ENCODE measurements around the gene MRPL54.

The MRPL54 gene

GRCh38 chr19:3732108-3732507 lies 30.4 kb upstream of the MRPL54 start:
- no peaks in the 10 kb centered on the region for H3K36me3 Mint-ChIP-seq
- peaks cover 11% of the 10 kb centered on the region for H3K27me3 Mint-ChIP-seq
- no peak for DNase-seq
- no peaks in the 10 kb centered on the region for H3K4me1 Mint-ChIP-seq
- CTCF ChIA-PET: no interaction called here
- H3K4me3 Mint-ChIP-seq: no peak overlapping the region
- no peak overlapping the region for H3K27ac Mint-ChIP-seq
- H3K9me3 Mint-ChIP-seq: no peaks in the 10 kb centered on the region

DNA sequence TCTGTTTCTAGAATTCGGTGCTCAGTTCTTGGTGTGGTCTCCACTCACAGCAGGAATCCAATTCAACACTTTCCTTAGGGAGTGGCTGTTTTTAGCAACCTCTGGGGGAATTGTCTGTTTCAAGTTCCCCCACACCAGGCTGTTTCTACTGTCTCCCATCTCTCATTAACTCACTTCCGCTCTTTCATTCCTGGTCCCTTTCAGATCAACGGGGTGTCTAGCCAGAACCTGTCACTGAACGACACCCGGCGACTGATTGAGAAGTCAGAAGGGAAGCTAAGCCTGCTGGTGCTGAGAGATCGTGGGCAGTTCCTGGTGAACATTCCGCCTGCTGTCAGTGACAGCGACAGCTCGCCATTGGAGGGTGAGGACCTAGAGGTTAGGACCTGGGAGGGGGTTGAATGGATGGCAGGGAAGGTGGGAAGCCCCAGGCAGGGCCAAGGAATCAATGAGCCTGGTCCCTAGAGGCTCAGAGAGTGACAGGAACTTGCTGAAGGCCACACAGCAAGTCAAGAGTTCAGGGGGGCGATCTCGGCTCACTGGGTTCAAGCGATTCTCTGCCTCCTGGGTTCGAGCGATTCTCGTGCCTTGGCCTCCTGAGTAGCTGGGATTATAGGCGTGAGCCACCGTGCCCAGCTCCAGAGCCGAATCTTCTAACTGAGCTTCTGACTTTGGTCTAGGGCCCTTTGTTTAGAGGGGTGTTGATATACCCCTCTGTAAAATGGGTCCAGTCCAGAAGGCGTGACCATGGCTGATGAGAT lies 28.8 kb upstream of the MRPL54 start:
- H3K4me3 Mint-ChIP-seq: no peak overlapping the region
- no peaks in the 10 kb centered on the region for H3K9me3 Mint-ChIP-seq
- H3K36me3 Mint-ChIP-seq: peaks cover 2% of the 10 kb centered on the region
- CTCF ChIA-PET: no interaction called here
- H3K4me1 Mint-ChIP-seq: peaks cover 12% of the 10 kb centered on the region
- H3K27ac Mint-ChIP-seq: no peak overlapping the region
- peaks cover 11% of the 10 kb centered on the region for H3K27me3 Mint-ChIP-seq
- no peak for DNase-seq

GRCh38 chr19:3734310-3734600 lies 28.2 kb upstream of the MRPL54 start:
- H3K4me1 Mint-ChIP-seq: peaks cover 17% of the 10 kb centered on the region
- H3K9me3 Mint-ChIP-seq: no peaks in the 10 kb centered on the region
- no peak overlapping the region for H3K27ac Mint-ChIP-seq
- H3K27me3 Mint-ChIP-seq: peaks cover 11% of the 10 kb centered on the region
- no peak overlapping the region for H3K4me3 Mint-ChIP-seq
- peaks cover 2% of the 10 kb centered on the region for H3K36me3 Mint-ChIP-seq
- CTCF ChIA-PET: no interaction called here
- no peak for DNase-seq

DNA sequence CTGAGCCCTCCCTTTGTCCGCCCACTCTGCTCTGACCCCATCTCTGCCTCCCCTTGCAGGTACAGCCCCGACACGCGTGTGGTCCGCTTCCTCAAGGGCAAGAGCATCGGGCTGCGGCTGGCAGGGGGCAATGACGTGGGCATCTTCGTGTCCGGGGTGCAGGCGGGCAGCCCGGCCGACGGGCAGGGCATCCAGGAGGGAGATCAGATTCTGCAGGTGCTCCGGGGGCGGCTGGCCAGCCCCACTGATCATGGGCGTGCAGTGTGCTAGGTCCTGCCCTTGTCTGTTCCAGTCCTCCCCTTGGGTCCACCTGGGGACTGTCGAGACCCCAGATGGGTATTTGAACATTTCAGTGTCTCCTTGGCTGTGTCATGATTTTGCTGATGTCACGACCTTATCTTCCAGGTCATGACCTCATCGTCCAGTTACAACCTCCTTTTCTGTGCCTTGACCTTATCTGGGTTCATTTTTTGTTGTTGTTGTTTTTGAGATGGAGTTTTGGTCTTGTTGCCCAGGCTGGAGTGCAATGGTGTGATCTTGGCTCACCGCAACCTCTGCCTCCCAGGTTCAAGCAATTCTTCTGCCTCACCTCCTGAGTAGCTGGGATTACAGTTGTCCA lies 26.3 kb upstream of the MRPL54 start:
- Mint-ChIP-seq H3K27ac (no peak overlapping the region), H3K36me3 (peaks cover 2% of the 10 kb centered on the region), H3K27me3 (peaks cover 11% of the 10 kb centered on the region), H3K9me3 (no peaks in the 10 kb centered on the region), H3K4me3 (no peak overlapping the region), H3K4me1 (peaks cover 24% of the 10 kb centered on the region)
- no peak for DNase-seq
- CTCF ChIA-PET: no interaction called here

GRCh38 chr19:3737487-3738205 lies 24.8 kb upstream of the MRPL54 start:
- Mint-ChIP-seq H3K27me3 (peaks cover 11% of the 10 kb centered on the region), H3K27ac (peak overlapping the region; percentile 95), H3K4me3 (no peak overlapping the region), H3K4me1 (peaks cover 24% of the 10 kb centered on the region), H3K9me3 (no peaks in the 10 kb centered on the region), H3K36me3 (peaks cover 2% of the 10 kb centered on the region)
- CTCF ChIA-PET: interaction anchor here (0.8 to 1.3 kb wide), 2 partner anchors 112 to 193 kb away, joined by 3 to 4 read pairs; no protein-coding TSS in a partner anchor
- DNase-seq: no peak

- Mint-ChIP-seq H3K27me3 (peaks cover 8% of the 10 kb centered on the region), H3K4me1 (peaks cover 24% of the 10 kb centered on the region), H3K36me3 (peaks cover 2% of the 10 kb centered on the region), H3K4me3 (no peak overlapping the region), H3K9me3 (no peaks in the 10 kb centered on the region), H3K27ac (peak overlapping the region; percentile 95)
- DNase-seq: no peak
- CTCF ChIA-PET: interaction anchor here (1.3 kb wide), 1 partner anchor 110 kb away, joined by 4 read pairs; no protein-coding TSS in a partner anchor
These were observed 23.8 kb upstream of the MRPL54 start for GRCh38 chr19:3738477-3739220.

GRCh38 chr19:3740431-3740830 lies 22.1 kb upstream of the MRPL54 start:
- CTCF ChIA-PET: no interaction called here
- Mint-ChIP-seq H3K4me3 (no peak overlapping the region), H3K9me3 (no peaks in the 10 kb centered on the region), H3K36me3 (peaks cover 2% of the 10 kb centered on the region), H3K27ac (no peak overlapping the region), H3K27me3 (no peaks in the 10 kb centered on the region), H3K4me1 (peaks cover 24% of the 10 kb centered on the region)
- DNase-seq: no peak

- Mint-ChIP-seq H3K36me3 (no peaks in the 10 kb centered on the region), H3K27me3 (no peaks in the 10 kb centered on the region), H3K9me3 (no peaks in the 10 kb centered on the region), H3K4me1 (peaks cover 14% of the 10 kb centered on the region), H3K27ac (no peak overlapping the region), H3K4me3 (no peak overlapping the region)
- no peak for DNase-seq
- CTCF ChIA-PET: interaction anchor here (0.5 kb wide), 1 partner anchor 641 kb away, joined by 3 read pairs; no protein-coding TSS in a partner anchor
These were observed 19.0 kb upstream of the MRPL54 start for GRCh38 chr19:3743486-3743885.

DNA sequence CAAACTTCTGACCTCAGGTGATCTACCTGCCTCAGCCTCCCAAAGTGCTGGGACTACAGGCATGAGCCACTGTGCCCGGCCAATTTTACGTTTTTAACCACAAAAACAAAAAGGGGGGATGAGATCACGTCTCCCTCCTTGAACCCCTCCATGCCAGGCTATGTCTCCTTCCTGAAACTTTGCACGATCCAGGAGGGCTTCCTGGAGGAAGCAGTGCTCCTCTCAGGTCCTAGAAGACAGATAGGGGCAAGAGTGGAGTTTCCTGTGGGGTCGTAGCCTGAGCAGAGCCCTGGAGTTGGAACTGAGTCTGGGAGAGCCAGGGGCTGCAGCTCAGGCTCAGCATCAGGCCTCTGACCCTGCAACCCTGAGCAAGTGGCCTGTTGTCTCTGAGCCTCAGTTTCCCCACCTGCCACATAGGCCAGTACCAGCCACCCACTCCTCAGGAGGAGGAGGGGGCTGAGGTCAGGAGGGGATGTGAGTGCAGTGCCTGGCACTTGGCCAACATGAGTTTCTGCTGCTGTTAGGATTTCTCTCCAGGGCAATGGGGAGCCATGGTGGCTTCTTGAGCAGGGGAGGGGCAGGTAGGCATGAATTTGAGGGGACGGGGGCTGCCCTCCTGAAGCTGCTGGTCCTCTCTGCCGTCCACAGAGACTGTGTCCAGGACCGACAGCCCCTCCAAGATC lies 17.0 kb upstream of the MRPL54 start:
- CTCF ChIA-PET: no interaction called here
- H3K36me3 Mint-ChIP-seq: peaks cover 11% of the 10 kb centered on the region
- H3K27me3 Mint-ChIP-seq: no peaks in the 10 kb centered on the region
- no peaks in the 10 kb centered on the region for H3K4me1 Mint-ChIP-seq
- no peak overlapping the region for H3K27ac Mint-ChIP-seq
- DNase-seq: no peak
- H3K9me3 Mint-ChIP-seq: no peaks in the 10 kb centered on the region
- H3K4me3 Mint-ChIP-seq: no peak overlapping the region

DNA sequence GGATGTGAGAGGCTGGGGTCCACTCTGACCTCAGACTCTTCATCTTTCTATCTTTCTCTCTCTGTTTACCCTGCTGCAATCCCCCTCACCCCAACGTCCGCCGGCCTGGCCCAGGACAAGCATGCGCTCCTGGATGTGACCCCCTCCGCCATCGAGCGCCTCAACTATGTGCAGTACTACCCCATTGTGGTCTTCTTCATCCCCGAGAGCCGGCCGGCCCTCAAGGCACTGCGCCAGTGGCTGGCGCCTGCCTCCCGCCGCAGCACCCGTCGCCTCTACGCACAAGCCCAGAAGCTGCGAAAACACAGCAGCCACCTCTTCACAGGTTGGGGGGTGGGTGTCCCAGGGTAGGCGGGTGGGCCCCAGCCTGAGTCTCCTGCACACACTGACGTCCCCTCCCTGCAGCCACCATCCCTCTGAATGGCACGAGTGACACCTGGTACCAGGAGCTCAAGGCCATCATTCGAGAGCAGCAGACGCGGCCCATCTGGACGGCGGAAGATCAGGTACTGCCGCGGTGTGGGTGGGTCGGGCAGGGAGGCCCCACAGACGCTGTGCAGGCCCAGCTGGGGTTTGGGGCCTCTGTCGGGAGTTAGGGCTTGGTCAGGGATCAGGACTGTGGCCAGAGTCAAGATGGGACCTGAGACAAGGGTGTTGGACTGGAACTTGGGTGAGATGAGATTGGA lies 16.0 kb upstream of the MRPL54 start:
- Mint-ChIP-seq H3K27me3 (no peaks in the 10 kb centered on the region), H3K4me3 (no peak overlapping the region), H3K4me1 (no peaks in the 10 kb centered on the region), H3K27ac (peak overlapping the region; percentile 60), H3K9me3 (no peaks in the 10 kb centered on the region), H3K36me3 (peaks cover 17% of the 10 kb centered on the region)
- CTCF ChIA-PET: no interaction called here
- DNase-seq: no peak

DNA sequence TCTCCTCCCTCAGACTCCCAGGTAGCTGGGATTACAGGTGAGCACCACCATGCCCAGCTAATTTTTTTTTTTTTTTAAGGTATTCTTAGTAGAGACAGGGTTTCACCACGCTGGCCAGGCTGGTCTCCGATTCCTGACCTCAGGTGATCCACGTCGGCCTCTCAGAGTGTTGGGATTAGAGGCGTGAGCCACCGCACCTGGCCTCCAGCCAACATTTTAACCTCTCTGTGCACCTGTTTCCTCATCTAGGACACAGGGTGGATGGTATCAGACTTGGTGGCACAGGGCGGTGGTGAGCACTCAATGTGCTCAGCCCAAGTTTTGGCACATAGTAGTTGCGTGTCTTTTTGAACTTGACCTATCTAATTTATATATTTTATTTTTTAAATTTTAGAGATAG lies 13.5 kb upstream of the MRPL54 start:
- DNase-seq: no peak
- CTCF ChIA-PET: no interaction called here
- H3K27me3 Mint-ChIP-seq: no peaks in the 10 kb centered on the region
- H3K36me3 Mint-ChIP-seq: peaks cover 22% of the 10 kb centered on the region
- no peak overlapping the region for H3K4me3 Mint-ChIP-seq
- no peak overlapping the region for H3K27ac Mint-ChIP-seq
- H3K4me1 Mint-ChIP-seq: no peaks in the 10 kb centered on the region
- H3K9me3 Mint-ChIP-seq: no peaks in the 10 kb centered on the region

DNA sequence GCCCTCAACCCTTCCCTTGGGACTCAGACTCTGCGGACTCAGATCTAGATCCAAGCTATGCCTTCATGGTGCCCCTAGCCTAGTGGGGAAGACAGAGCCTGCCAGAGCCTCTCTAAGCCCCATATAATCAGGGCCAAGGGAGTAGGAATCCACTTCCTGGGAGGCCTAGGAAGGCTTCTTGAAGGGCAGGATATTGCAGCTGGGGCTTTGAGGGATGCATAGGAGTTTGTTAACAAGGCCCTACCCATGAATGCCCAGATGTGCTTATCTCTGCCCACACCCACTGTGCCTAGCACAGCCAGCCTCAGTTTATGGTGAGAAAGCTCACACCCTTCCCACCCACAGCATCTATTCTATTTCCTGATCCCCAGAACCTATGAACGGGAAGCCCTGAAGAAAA lies 12.3 kb upstream of the MRPL54 start:
- Mint-ChIP-seq H3K4me3 (no peak overlapping the region), H3K4me1 (peaks cover 5% of the 10 kb centered on the region)

GRCh38 chr19:3751236-3751635 lies 11.2 kb upstream of the MRPL54 start:
- Mint-ChIP-seq H3K27ac (no peak overlapping the region), H3K36me3 (peaks cover 39% of the 10 kb centered on the region), H3K9me3 (no peaks in the 10 kb centered on the region), H3K4me1 (peaks cover 10% of the 10 kb centered on the region), H3K4me3 (no peak overlapping the region), H3K27me3 (no peaks in the 10 kb centered on the region)
- CTCF ChIA-PET: no interaction called here
- no peak for DNase-seq

More for the DNA sequence above, 12.3 kb upstream of the MRPL54 start:
- DNase-seq: no peak
- Mint-ChIP-seq H3K36me3 (peaks cover 32% of the 10 kb centered on the region), H3K9me3 (no peaks in the 10 kb centered on the region), H3K27me3 (no peaks in the 10 kb centered on the region), H3K27ac (no peak overlapping the region)
- CTCF ChIA-PET: no interaction called here

Data from activated naive CD4-positive, alpha-beta T cell treated with anti-CD3 and anti-CD28 coated beads, Interleukin-2, amount 10 ng/mL, durations not matched to agents 7 days and 5 days (primary cell).